Caco-2 (cell line): ENCODE results near the gene LYVE1. TPM values are rescaled to one million over a fixed set of nuclear protein-coding genes. Genes with fewer than 3 reads are reported as not detected.

Experiments used
- BruUV-seq: library from RNA; stranded (reverse); fragments of 400-500 nt; replicated peaks from 2 replicates; lab custom pipeline; 2021; lab: Mats Ljungman, UMichigan
- CTCF ChIA-PET: fragments of 300-600 bp; sonication (Branson Sonifier 250); formaldehyde crosslinking; loops from one replicate; lab custom pipeline; 2022; ENCODE audit warnings: antibody characterized with exemption; lab: Charles Lee
- POLR2A ChIA-PET: fragments of 300-600 bp; sonication (Branson Sonifier 250); formaldehyde crosslinking; loops from one replicate; lab custom pipeline; 2022; ENCODE audit warnings: antibody characterized with exemption; lab: Charles Lee
- DNase-seq, 2 experiments: peaks; one replicate each; pipeline versions ENCODE4 v3.0.0 to v3.0.0-alpha.2; 2020 to 2022
- H3K27me3 ChIP-seq: replicated peaks from 2 replicates; pipeline ENCODE4 v1.6.0; 2011; ENCODE audit warnings: low read length; ENCODE audit not compliant: control insufficient read depth, insufficient read depth
- H3K36me3 ChIP-seq: 2 replicates; pipeline ENCODE4 v1.5.1; 2011; ENCODE audit warnings: low read length; ENCODE audit not compliant: control insufficient read depth, insufficient read depth
- H3K4me1 ChIP-seq: fragments of 250-450 bp; sonication (Bioruptor Pico); 2 replicates; pipeline ENCODE4 v1.5.1; 2020; ENCODE audit warnings: mild to moderate bottlenecking
- H3K4me3 ChIP-seq: 2 replicates; pipeline ENCODE4 v1.5.1; 2011; ENCODE audit warnings: low read depth, mild to moderate bottlenecking, control low read depth, low read length
- H3K9me3 ChIP-seq: fragments of 250-450 bp; sonication (Bioruptor Pico); 2 replicates; pipeline ENCODE4 v1.5.1; 2020; ENCODE audit warnings: mild to moderate bottlenecking, moderate library complexity
- H3K27ac Mint-ChIP-seq: one replicate; pipeline ENCODE4 v1.8.0; 2022; ENCODE audit warnings: mixed read lengths; ENCODE audit not compliant: unreplicated experiment
- H3K27me3 Mint-ChIP-seq: one replicate; pipeline ENCODE4 v1.8.0; 2022; ENCODE audit warnings: mixed read lengths; ENCODE audit not compliant: insufficient read depth, unreplicated experiment
- H3K36me3 Mint-ChIP-seq: one replicate; pipeline ENCODE4 v1.8.0; 2022; ENCODE audit warnings: mild to moderate bottlenecking, mixed read lengths; ENCODE audit not compliant: insufficient read depth, unreplicated experiment
- H3K4me1 Mint-ChIP-seq: one replicate; pipeline ENCODE4 v1.8.0; 2022; ENCODE audit warnings: low read depth, mixed read lengths; ENCODE audit not compliant: unreplicated experiment
- H3K4me3 Mint-ChIP-seq: one replicate; pipeline ENCODE4 v1.8.0; 2022; ENCODE audit warnings: mild to moderate bottlenecking, moderate library complexity, mixed read lengths; ENCODE audit not compliant: unreplicated experiment
- H3K9me3 Mint-ChIP-seq: one replicate; pipeline ENCODE4 v1.8.0; 2022; ENCODE audit warnings: mixed read lengths; ENCODE audit not compliant: unreplicated experiment
- intact Hi-C: fragments of 100-400 bp; cut with micrococcal nuclease; formaldehyde crosslinking; loops from one replicate; pipeline ENCODE4 v1.10.0; 2022; ENCODE audit not compliant: unreplicated experiment
- total RNA-seq: library from RNA; stranded (reverse); gene quantifications from 2 replicates; pipeline ENCODE4 v1.2.3, GENCODE V29; 2022
- TF ChIP-seq, protein P1 (sequence below), 2 experiments: fragments of 200-600 bp in 1 of 2; IDR thresholded peaks; 1 replicate in 1 of 2; 2 replicates in 1 of 2; pipeline versions ENCODE4 v1.5.1 to v1.8.0; 2011 to 2022; ENCODE audit warnings: antibody characterized with exemption in 1 of 2, control low read depth in 1 of 2, inconsistent platforms in 1 of 2, low read depth in 1 of 2, low read length in 1 of 2, mild to moderate bottlenecking in 1 of 2, moderate library complexity in 1 of 2; ENCODE audit not compliant: insufficient read depth in 1 of 2, severe bottlenecking in 1 of 2, unreplicated experiment in 1 of 2

The LYVE1 gene
- total RNA-seq, 1 experiment from 2014 or later = not detected

DNA sequence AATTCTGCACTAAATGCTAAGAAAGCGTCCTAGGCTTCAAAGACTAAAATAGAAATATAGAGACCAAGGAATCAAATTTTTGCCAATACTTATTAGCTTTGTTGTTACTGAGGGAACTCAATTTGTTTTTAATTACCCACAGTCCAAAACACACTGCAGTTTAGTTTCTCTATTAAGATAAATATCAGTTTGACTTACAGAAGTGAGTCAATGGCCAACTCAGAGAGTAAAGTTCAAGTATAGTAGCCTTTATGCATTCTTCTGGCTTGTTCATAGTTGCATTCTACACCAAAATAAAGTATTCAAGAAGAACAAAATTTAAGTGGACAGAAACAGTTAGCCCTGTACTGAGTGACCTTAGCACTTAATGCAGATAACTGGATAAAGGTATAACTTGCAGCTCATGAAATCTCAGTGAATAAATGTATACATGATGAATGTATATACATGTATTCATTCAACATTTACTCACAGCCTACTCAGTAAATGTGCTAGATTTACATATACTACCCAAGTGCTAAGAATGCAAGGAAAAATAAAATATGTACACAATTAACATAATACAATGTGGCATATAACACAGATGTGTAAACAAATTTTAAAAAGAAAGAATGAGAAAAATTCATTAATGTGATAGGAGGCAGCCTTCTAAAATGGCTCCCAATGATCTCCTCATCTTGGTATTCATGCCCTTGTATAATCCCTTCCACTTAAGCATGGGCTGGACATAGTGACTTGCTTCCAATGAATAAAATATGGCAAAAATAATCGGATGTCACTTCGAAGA is 17.8 kb downstream of the LYVE1 start:
- TF ChIP-seq, protein P1, sequence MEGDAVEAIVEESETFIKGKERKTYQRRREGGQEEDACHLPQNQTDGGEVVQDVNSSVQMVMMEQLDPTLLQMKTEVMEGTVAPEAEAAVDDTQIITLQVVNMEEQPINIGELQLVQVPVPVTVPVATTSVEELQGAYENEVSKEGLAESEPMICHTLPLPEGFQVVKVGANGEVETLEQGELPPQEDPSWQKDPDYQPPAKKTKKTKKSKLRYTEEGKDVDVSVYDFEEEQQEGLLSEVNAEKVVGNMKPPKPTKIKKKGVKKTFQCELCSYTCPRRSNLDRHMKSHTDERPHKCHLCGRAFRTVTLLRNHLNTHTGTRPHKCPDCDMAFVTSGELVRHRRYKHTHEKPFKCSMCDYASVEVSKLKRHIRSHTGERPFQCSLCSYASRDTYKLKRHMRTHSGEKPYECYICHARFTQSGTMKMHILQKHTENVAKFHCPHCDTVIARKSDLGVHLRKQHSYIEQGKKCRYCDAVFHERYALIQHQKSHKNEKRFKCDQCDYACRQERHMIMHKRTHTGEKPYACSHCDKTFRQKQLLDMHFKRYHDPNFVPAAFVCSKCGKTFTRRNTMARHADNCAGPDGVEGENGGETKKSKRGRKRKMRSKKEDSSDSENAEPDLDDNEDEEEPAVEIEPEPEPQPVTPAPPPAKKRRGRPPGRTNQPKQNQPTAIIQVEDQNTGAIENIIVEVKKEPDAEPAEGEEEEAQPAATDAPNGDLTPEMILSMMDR (IDR thresholded peaks at IDR 0.05; ENCODE audit: insufficient read depth in 1 of 2, low read depth in 1 of 2, low read length in 1 of 2, severe bottlenecking in 1 of 2, unreplicated experiment in 1 of 2) = no peak
- ChIA-PET POLR2A (no interaction called here), CTCF (no interaction called here)
- DNase-seq = no peak
- no peaks in the 10 kb centered on the region for H3K36me3 Mint-ChIP-seq
- Histone ChIP-seq H3K36me3 (no peaks in the 10 kb centered on the region), H3K27me3 (no peaks in the 10 kb centered on the region), H3K4me1 (no peaks in the 10 kb centered on the region), H3K9me3 (peaks cover 12% of the 10 kb centered on the region), H3K4me3 (no peak overlapping the region)
- H3K27ac Mint-ChIP-seq = no peak overlapping the region
- H3K4me1 Mint-ChIP-seq = no peaks in the 10 kb centered on the region
- H3K9me3 Mint-ChIP-seq = peaks cover 16% of the 10 kb centered on the region
- no peak overlapping the region for H3K4me3 Mint-ChIP-seq
- BruUV-seq = no TSS peak
- H3K27me3 Mint-ChIP-seq = no peaks in the 10 kb centered on the region
- intact Hi-C loops = no loop called here

DNA sequence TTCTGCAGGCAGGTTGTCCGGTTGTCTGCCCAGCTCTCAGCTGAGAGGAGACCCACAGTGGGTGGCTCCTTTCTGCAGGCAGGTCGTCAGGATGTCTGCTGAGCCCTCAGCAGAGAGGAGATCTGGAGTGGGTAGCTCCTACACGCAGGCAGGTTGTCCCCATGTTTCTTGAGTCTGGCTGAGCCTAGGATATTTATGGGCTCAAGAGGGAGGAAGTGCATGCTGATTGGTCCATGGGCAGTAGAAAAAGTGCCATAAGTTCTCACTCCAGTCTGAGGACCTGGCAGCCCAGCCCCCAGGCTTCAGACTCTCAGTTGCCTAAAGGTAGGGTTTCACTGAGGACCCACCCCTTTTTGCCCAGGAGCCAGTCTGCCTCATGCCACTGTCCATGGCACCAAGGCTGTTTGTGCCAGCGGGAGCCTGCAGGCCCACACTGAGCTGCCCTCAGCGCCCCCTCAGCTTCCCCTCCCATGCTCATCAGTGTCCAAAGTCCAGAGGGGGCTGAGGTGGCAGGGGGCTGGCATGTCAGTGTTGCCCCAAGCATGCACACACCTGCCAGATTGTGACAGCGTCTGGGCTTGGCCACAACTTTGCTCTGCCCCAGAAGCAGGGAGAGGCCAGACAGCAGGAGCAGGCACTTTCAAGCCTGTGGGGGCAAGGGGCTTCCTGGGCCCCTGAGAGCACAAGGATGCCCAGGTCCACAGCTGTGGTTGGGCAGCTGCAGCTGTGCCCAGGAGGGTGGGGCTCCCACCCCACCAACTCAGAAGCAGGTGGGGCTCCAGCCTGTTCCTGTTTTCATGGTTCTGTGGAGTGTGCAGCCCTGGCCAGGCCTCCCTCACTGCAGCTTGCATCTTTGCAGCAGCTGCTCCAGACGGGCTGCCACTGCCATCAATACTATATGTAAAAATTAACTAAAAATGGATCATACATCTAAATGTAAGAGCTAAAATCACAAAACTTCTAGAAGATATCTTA is 23.7 kb downstream of the LYVE1 start:
- Histone ChIP-seq H3K4me1 (peaks cover 8% of the 10 kb centered on the region), H3K36me3 (no peaks in the 10 kb centered on the region), H3K9me3 (no peaks in the 10 kb centered on the region), H3K4me3 (no peak overlapping the region), H3K27me3 (no peaks in the 10 kb centered on the region)
- intact Hi-C loops = loop anchor here (5.0 kb wide), 2 partner anchors 48 to 113 kb away; no protein-coding TSS in a partner anchor
- Mint-ChIP-seq H3K36me3 (peaks cover 10% of the 10 kb centered on the region), H3K4me3 (no peak overlapping the region), H3K9me3 (no peaks in the 10 kb centered on the region), H3K27me3 (no peaks in the 10 kb centered on the region), H3K27ac (no peak overlapping the region), H3K4me1 (peaks cover 2% of the 10 kb centered on the region)
- TF ChIP-seq, protein P1 (IDR thresholded peaks at IDR 0.05; ENCODE audit: insufficient read depth in 1 of 2, low read depth in 1 of 2, low read length in 1 of 2, severe bottlenecking in 1 of 2, unreplicated experiment in 1 of 2) = no peak
- no TSS peak for BruUV-seq
- ChIA-PET POLR2A (no interaction called here), CTCF (no interaction called here)
- no peak for DNase-seq

DNA sequence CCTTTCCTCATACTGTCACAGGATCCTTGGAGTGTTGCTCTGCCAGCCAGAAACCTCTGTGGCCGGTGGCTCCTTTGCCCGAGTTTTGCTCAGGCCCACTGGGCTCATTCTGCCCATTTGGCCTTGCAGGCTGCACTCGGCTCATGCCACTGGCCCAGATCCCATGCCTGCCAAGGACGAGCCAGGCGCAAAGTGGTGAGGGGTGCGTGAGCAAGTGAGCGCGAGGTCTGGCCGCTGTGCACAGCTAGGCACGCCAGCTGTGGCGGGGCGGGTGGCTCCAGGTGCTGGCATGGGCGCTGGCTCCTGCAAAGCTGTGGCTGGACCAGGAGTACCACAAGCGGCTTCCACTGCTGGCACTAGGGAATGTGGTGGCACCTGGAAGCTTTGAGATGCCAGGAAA is 24.7 kb downstream of the LYVE1 start:
- Histone ChIP-seq H3K4me1 (peaks cover 14% of the 10 kb centered on the region), H3K4me3 (no peak overlapping the region), H3K27me3 (no peaks in the 10 kb centered on the region), H3K36me3 (no peaks in the 10 kb centered on the region), H3K9me3 (no peaks in the 10 kb centered on the region)
- ChIA-PET CTCF (no interaction called here), POLR2A (no interaction called here)
- H3K9me3 Mint-ChIP-seq = no peaks in the 10 kb centered on the region
- H3K4me3 Mint-ChIP-seq = no peak overlapping the region
- TF ChIP-seq, protein P1 (IDR thresholded peaks at IDR 0.05; ENCODE audit: insufficient read depth in 1 of 2, low read depth in 1 of 2, low read length in 1 of 2, severe bottlenecking in 1 of 2, unreplicated experiment in 1 of 2) = no peak
- BruUV-seq = no TSS peak
- intact Hi-C loops = loop anchor here (5.0 kb wide), 2 partner anchors 49 to 114 kb away; no protein-coding TSS in a partner anchor
- H3K4me1 Mint-ChIP-seq = peaks cover 7% of the 10 kb centered on the region
- H3K27me3 Mint-ChIP-seq = no peaks in the 10 kb centered on the region
- peaks cover 12% of the 10 kb centered on the region for H3K36me3 Mint-ChIP-seq
- no peak overlapping the region for H3K27ac Mint-ChIP-seq
- no peak for DNase-seq
